GM21367 (cell line): ENCODE results near the gene CHCHD6.

ENCODE experiments used
- ATAC-seq: cut with Tn5 transposase; IDR thresholded peaks from one replicate; pipeline ENCODE4 v1.9.1; 2021; ENCODE audit not compliant: unreplicated experiment

The CHCHD6 gene

GRCh38 chr3:127002195-127003174 lies 298.4 kb downstream of the CHCHD6 start:
- ATAC-seq = no peak

- no peak for ATAC-seq
Measured at GRCh38 chr3:127003175-127003555, 299.1 kb downstream of the CHCHD6 start.

GRCh38 chr3:127003601-127004280 lies 299.7 kb downstream of the CHCHD6 start:
- ATAC-seq = no peak

GRCh38 chr3:127004641-127005397 lies 300.8 kb downstream of the CHCHD6 start:
- ATAC-seq = no peak

- no peak for ATAC-seq
Measured at GRCh38 chr3:127005864-127006500, 301.9 kb downstream of the CHCHD6 start.

GRCh38 chr3:127006781-127007436 lies 302.9 kb downstream of the CHCHD6 start:
- no peak for ATAC-seq

GRCh38 chr3:127008236-127008635 lies 304.2 kb downstream of the CHCHD6 start:
- ATAC-seq = no peak

GRCh38 chr3:127009531-127009930 lies 305.5 kb downstream of the CHCHD6 start:
- ATAC-seq = no peak
